ENCODE data around the gene SEMA4G. TPM values are rescaled to one million over a fixed set of nuclear protein-coding genes. Genes with fewer than 3 reads are reported as not detected.

SEMA4G gene
- total and polyA plus RNA-seq, 2 of the 8 experiments (the other 6 are each of a cell fraction or from before 2014, with no cell fraction given), result 7.1 to 18.2 TPM

DNA sequence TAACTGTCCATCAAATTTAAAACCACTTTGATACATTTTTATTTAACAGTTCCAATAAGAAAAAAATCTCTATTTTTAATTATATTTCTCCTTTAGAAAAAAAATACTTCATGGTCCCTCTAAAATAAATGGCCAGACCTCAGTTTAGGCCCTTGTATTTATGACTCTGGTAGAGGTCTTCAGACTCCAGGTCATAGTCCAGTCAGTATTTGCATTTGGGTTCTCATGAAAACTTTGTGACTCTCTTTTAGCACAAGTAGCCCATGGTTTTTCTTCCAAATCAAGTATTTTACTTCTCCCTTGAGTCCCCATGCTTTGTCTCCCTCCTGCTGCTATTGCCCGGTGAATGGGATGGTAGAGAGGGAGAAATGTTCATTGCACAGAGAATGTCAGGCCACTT is 5.5 kb upstream of the SEMA4G start:
- Histone ChIP-seq H3K27ac (ENCODE audit: low read depth, low read length) (no peak overlapping the region), H3K4ac (replicated peaks; ENCODE audit: insufficient read length, low read depth, low read length) (no peak overlapping the region), H3K4me2 (ENCODE audit: insufficient read depth in 1 of 2, low read depth in 2 of 2, low read length in 2 of 2) (no peak overlapping the region), H2BK12ac (ENCODE audit: low read depth, low read length) (no peak overlapping the region), H2AK5ac (ENCODE audit: low read depth, low read length) (no peak overlapping the region), H3K9me3 (ENCODE audit: insufficient read depth in 2 of 2, low read depth in 1 of 2, low read length in 1 of 2) (no peaks in the 10 kb centered on the region), H3K14ac (ENCODE audit: insufficient read length) (no peak overlapping the region), H4K20me1 (replicated peaks in 1 of 2; ENCODE audit: control insufficient read depth in 1 of 2, insufficient read depth in 2 of 2, low read length in 2 of 2) (no peaks in the 10 kb centered on the region), H4K91ac (replicated peaks; ENCODE audit: insufficient read length, low read length) (no peak overlapping the region), H4K8ac (ENCODE audit: extremely low read depth, insufficient read depth, low read length) (no peak overlapping the region), H3K9ac (replicated peaks in 1 of 4; ENCODE audit: extremely low read depth in 1 of 4, low read depth in 3 of 4, low read length in 3 of 4) (no peak overlapping the region), H2BK20ac (ENCODE audit: low read length) (no peak overlapping the region), H3K4me3 (ENCODE audit: extremely low read depth in 1 of 4, insufficient read depth in 2 of 4, low read depth in 3 of 4, low read length in 4 of 4) (no peak overlapping the region), H3K27me3 (replicated peaks in 1 of 4; ENCODE audit: control insufficient read depth in 3 of 4, extremely low read depth in 1 of 4, insufficient read depth in 3 of 4, low read length in 3 of 4) (no peaks in the 10 kb centered on the region), H3K79me2 (ENCODE audit: control insufficient read depth in 1 of 2, insufficient read depth in 2 of 2, low read length in 2 of 2) (no peaks in the 10 kb centered on the region), H3K4me1 (replicated peaks in 1 of 4; ENCODE audit: control insufficient read depth in 3 of 4, insufficient read depth in 4 of 4, low read length in 3 of 4) (peaks cover 0 to 4% (median 2%) of the 10 kb centered on the region in 4 experiments; a peak in 2 of 7 replicates), H3K56ac (replicated peaks; ENCODE audit: insufficient read length, low read depth, low read length) (no peak overlapping the region), H4K5ac (ENCODE audit: insufficient read length, low read depth, low read length) (no peak overlapping the region), H3K23ac (ENCODE audit: insufficient read length) (no peak overlapping the region), H3K23me2 (ENCODE audit: low read depth, low read length) (peaks cover under 1% of the 10 kb centered on the region), H2BK5ac (ENCODE audit: low read depth, low read length) (no peak overlapping the region), H2AFZ (ENCODE audit: low read length) (no peak overlapping the region), H2BK120ac (replicated peaks; ENCODE audit: low read depth, low read length) (no peak overlapping the region), H3K18ac (ENCODE audit: extremely low read depth, low read length) (no peak overlapping the region), H2BK15ac (ENCODE audit: low read length) (no peak overlapping the region), H3K36me3 (ENCODE audit: control insufficient read depth in 2 of 4, insufficient read depth in 4 of 4, low read length in 3 of 4) (peaks cover 0 to 20% (median 2%) of the 10 kb centered on the region in 4 experiments; a peak in 3 of 8 replicates), H3K79me1 (ENCODE audit: low read depth, low read length) (no peaks in the 10 kb centered on the region)
- DNase-seq (ENCODE audit: low read depth in 1 of 2, low spot score in 2 of 2), result no peak
- FAIRE-seq, result no peak
- ChIA-PET POLR2A (ENCODE audit: partially characterized antibody) (interaction anchor here (2.1 kb wide), 1 partner anchor 13 kb away, joined by 4 read pairs; no protein-coding TSS in a partner anchor), CTCF (ENCODE audit: partially characterized antibody) (interaction anchor here (0.5 to 0.6 kb wide), 2 partner anchors 10 to 503 kb away, joined by 3 read pairs; no protein-coding TSS in a partner anchor)
- 100% methylated on average over 1 of the region's 1 CpG; no CpG with 5 or more reads in 1 of the 2 experiments for WGBS, 2 experiments (ENCODE audit: extremely low coverage in 1 of 2, insufficient coverage in 1 of 2, insufficient read length in 1 of 2, insufficient replicate concordance in 2 of 2, low coverage in 1 of 2, low lambda C conversion rate in 2 of 2, missing lambda C conversion rate in 1 of 2)
- no peak for TF ChIP-seq POU5F1 (IDR thresholded peaks at IDR 0.05; ENCODE audit: low read depth, low read length)
- TF ChIP-seq EZH2 (IDR thresholded peaks at IDR 0.05; ENCODE audit: low read depth, low read length, severe bottlenecking), result no peak
- no peak for TF ChIP-seq TAF1 (IDR thresholded peaks at IDR 0.05; ENCODE audit: low read depth, low read length)
- no peak for TF ChIP-seq BCL11A (IDR thresholded peaks at IDR 0.05; ENCODE audit: low read depth in 2 of 2, low read length in 2 of 2)
- no peak for TF ChIP-seq CHD1 (IDR thresholded peaks at IDR 0.05; ENCODE audit: low read depth, low read length)
- no peak for TF ChIP-seq GABPA (IDR thresholded peaks at IDR 0.05; ENCODE audit: borderline replicate concordance, insufficient read depth, low read length)
- no peak for TF ChIP-seq HDAC6 (IDR thresholded peaks at IDR 0.05; ENCODE audit: low read depth, low read length)
- no peak for TF ChIP-seq KDM5A (IDR thresholded peaks at IDR 0.05; ENCODE audit: low read length)

All from H1 (cell line).